ENCODE results near the gene ALG9. TPM values are rescaled to one million over a fixed set of nuclear protein-coding genes. Genes with fewer than 3 reads are reported as not detected.

The ALG9 gene
- total RNA-seq, 4 donors from 2014 or later = 26.7 to 35.1 (median 30.6) TPM

GRCh38 chr11:111762981-111763643, 108.3 kb downstream of the ALG9 start:
- Histone ChIP-seq H3K9me3 (no peaks in the 10 kb centered on the region), H3K4me1 (peaks cover 0 to 41% (median 11%) of the 10 kb centered on the region in 4 donors), H3K27me3 (no peaks in the 10 kb centered on the region), H3K4me3 (no peak overlapping the region), H3K36me3 (peaks cover 0 to 53% (median 4%) of the 10 kb centered on the region in 3 donors), H3K27ac (no peak overlapping the region)
- TF ChIP-seq CTCF (IDR thresholded peaks at IDR 0.05) = no peak
- no peak for TF ChIP-seq POLR2A (IDR thresholded peaks at IDR 0.05)
- no peak for TF ChIP-seq EP300 (IDR thresholded peaks at IDR 0.05)
- WGBS, 2 donors = 76 to 82% methylated on average over 3 of the region's 3 CpGs
- no peak for DNase-seq (ENCODE audit: low spot score in 2 of 2)

GRCh38 chr11:111762526-111762925, 108.9 kb downstream of the ALG9 start:
- Histone ChIP-seq H3K9me3 (no peaks in the 10 kb centered on the region), H3K27ac (no peak overlapping the region), H3K4me1 (peaks cover 0 to 41% (median 11%) of the 10 kb centered on the region in 4 donors), H3K4me3 (no peak overlapping the region), H3K27me3 (no peaks in the 10 kb centered on the region), H3K36me3 (peaks cover 0 to 59% (median 4%) of the 10 kb centered on the region in 3 donors)
- DNase-seq (ENCODE audit: low spot score in 2 of 2) = no peak
- TF ChIP-seq POLR2A (IDR thresholded peaks at IDR 0.05) = no peak
- no peak for TF ChIP-seq CTCF (IDR thresholded peaks at IDR 0.05)
- TF ChIP-seq EP300 (IDR thresholded peaks at IDR 0.05) = no peak
- 89 to 93% methylated on average over 5 of the region's 5 CpGs for WGBS, 2 donors

DNA sequence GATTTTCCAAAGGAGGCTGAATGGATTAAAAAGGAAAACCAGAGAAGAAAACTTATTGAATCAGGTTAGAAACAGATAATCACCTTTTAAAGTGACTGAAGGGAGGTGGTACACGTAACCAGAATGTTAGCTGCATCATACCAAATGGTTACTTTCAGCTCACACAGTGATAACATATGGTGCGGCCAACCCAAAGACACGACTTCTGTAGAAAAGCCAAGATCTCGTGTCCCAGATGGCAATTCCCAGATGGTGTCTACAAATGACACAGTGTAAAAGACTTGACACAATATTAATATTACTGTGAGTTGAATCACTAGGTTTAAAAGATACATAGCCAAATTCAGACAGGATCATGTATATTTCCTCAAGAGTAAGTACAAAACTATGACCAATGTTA, 110.3 kb downstream of the ALG9 start:
- Histone ChIP-seq H3K36me3 (peaks cover 0 to 74% (median 4%) of the 10 kb centered on the region in 3 donors), H3K27me3 (no peaks in the 10 kb centered on the region)

GRCh38 chr11:111759778-111760407, 111.5 kb downstream of the ALG9 start:
- TF ChIP-seq EP300 (IDR thresholded peaks at IDR 0.05) (no peak), POLR2A (IDR thresholded peaks at IDR 0.05) (no peak), CTCF (IDR thresholded peaks at IDR 0.05) (no peak)
- WGBS, 2 donors = 61 to 78% methylated on average over 5 of the region's 5 CpGs
- H3K4me1 ChIP-seq = peaks cover 0 to 28% (median 5%) of the 10 kb centered on the region in 4 donors
- no peak for DNase-seq (ENCODE audit: low spot score in 2 of 2)
- no peak overlapping the region for H3K4me3 ChIP-seq
- H3K9me3 ChIP-seq = no peaks in the 10 kb centered on the region
- H3K27ac ChIP-seq = no peak overlapping the region
- no peaks in the 10 kb centered on the region for H3K27me3 ChIP-seq
- peaks cover 0 to 84% (median 4%) of the 10 kb centered on the region in 3 donors for H3K36me3 ChIP-seq

More for the DNA sequence above, 110.3 kb downstream of the ALG9 start:
- Histone ChIP-seq H3K4me3 (no peak overlapping the region), H3K4me1 (peaks cover 0 to 33% (median 7%) of the 10 kb centered on the region in 4 donors), H3K27ac (no peak overlapping the region), H3K9me3 (no peaks in the 10 kb centered on the region)
- no peak for TF ChIP-seq POLR2A (IDR thresholded peaks at IDR 0.05)
- no peak for TF ChIP-seq EP300 (IDR thresholded peaks at IDR 0.05)
- no peak for TF ChIP-seq CTCF (IDR thresholded peaks at IDR 0.05)
- DNase-seq (ENCODE audit: low spot score in 2 of 2) = no peak
- WGBS, 2 donors = 81 to 91% methylated on average over 4 of the region's 4 CpGs

- peaks cover 0 to 89% (median 8%) of the 10 kb centered on the region in 3 donors for H3K36me3 ChIP-seq
- no peak for DNase-seq (ENCODE audit: low spot score in 2 of 2)
- H3K4me3 ChIP-seq = no peak overlapping the region
- peaks cover 0 to 23% (median 3%) of the 10 kb centered on the region in 4 donors for H3K4me1 ChIP-seq
- H3K9me3 ChIP-seq = no peaks in the 10 kb centered on the region
- TF ChIP-seq POLR2A (IDR thresholded peaks at IDR 0.05) (no peak), CTCF (IDR thresholded peaks at IDR 0.05) (no peak), EP300 (IDR thresholded peaks at IDR 0.05) (no peak)
- no peaks in the 10 kb centered on the region for H3K27me3 ChIP-seq
- peak overlapping the region in 1 of 4 donors; percentile 16 for H3K27ac ChIP-seq
Observed at GRCh38 chr11:111759376-111759775, 112.0 kb downstream of the ALG9 start.

Data from tibial nerve (tissue), 4 donors.